Choroid plexus epithelial cell (primary cell): ENCODE measurements around the gene SCN5A.

Experiments
- DNase-seq: peaks from one replicate; pipeline ENCODE4 v3.0.0-alpha.2; 2010; ENCODE audit warnings: low read depth
- H3K4me3 ChIP-seq: 2 replicates; pipeline ENCODE4 v1.5.1; 2011; ENCODE audit warnings: low read depth, mild to moderate bottlenecking, control low read depth, low read length, moderate library complexity
- TF ChIP-seq, protein P1 (sequence below): conservative IDR thresholded peaks from 2 replicates; pipeline ENCODE4 v1.5.1; 2011; ENCODE audit warnings: low read depth, mild to moderate bottlenecking, control low read depth, inconsistent platforms, low read length, moderate library complexity

Gene SCN5A

DNA sequence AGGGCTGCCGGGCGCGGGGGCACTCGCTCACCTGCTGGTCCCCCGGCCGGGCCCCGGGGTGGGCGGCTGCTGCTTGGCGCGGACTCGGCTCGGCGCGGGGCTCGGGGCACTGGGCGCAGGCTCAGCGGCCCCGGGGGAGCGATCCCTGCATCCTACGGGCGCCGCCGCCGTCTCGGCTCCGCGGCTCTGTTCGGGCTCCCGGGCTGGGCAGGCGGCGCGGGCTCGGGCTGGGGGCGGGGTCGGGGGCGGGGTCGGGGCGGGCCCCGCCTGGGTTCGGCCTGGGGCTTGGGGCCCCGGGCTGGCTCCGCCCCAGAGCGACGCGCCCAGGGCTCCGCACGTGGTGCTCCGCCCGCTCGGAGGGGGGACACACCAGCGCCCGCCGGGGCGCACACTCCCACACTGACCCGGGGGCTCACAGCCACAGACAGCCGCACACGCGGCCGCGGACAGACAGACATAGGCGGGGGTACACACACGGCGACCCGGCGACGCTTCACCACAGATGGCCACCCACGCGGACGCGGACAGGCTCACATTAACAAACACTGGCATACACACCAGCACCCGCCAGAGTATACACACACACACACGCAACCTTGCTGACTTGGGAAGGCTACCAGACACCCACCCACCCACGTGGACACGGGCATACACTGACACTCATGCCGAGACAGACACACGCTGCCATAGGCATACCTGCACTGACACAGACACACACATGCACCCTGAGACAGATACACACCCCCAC, at the start of gene SCN5A:
SCN5A (minus strand) TSS at position 188 of the 748 bp plus-strand sequence. CDS start 16,380 bp downstream, outside the sequence.
- TF ChIP-seq, protein P1, sequence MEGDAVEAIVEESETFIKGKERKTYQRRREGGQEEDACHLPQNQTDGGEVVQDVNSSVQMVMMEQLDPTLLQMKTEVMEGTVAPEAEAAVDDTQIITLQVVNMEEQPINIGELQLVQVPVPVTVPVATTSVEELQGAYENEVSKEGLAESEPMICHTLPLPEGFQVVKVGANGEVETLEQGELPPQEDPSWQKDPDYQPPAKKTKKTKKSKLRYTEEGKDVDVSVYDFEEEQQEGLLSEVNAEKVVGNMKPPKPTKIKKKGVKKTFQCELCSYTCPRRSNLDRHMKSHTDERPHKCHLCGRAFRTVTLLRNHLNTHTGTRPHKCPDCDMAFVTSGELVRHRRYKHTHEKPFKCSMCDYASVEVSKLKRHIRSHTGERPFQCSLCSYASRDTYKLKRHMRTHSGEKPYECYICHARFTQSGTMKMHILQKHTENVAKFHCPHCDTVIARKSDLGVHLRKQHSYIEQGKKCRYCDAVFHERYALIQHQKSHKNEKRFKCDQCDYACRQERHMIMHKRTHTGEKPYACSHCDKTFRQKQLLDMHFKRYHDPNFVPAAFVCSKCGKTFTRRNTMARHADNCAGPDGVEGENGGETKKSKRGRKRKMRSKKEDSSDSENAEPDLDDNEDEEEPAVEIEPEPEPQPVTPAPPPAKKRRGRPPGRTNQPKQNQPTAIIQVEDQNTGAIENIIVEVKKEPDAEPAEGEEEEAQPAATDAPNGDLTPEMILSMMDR, result no peak
- peak within 1 kb of the TSS; percentile 47 for H3K4me3 ChIP-seq
- DNase-seq, result no peak

DNA sequence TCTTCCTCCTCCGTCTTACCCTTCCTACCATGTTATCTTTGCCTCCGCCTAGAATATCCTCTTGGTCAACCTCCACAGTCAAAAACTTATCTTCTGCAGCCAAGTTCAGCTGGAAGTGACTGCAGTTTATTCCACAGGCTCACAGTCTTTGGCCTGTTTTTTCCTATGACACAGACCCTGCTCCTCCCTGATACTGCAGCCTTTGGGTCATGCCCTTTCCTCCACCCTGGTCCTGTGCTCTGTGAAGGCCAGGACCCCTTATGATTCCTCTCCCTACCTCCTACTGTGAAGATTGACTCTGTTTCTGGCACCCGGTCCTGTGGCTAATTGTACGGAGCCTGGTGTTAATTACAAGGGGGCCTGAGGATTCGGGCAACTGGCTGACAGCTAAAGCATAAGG, 49.3 kb upstream of the SCN5A start:
- no peak overlapping the region for H3K4me3 ChIP-seq
- TF ChIP-seq, protein P1, result no peak
- no peak for DNase-seq

DNA sequence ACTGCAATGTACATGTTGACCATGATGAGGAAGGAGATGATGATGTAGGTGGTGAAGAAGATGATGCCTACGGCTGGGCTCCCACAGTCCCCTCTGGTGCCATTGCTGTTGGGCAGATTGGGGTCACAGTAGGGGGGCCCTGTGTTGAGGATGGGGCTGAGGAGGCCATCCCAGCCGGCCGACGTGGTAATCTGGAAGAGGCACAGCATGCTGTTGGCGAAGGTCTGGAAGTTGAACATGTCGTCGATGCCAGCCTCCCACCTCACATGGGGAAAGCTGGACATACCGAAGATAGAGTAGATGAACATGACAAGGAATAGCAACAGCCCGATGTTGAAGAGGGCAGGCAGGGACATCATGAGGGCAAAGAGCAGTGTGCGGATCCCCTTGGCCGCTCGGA, 48.6 kb upstream of the SCN5A start:
- H3K4me3 ChIP-seq, result no peak overlapping the region
- no peak for DNase-seq

DNA sequence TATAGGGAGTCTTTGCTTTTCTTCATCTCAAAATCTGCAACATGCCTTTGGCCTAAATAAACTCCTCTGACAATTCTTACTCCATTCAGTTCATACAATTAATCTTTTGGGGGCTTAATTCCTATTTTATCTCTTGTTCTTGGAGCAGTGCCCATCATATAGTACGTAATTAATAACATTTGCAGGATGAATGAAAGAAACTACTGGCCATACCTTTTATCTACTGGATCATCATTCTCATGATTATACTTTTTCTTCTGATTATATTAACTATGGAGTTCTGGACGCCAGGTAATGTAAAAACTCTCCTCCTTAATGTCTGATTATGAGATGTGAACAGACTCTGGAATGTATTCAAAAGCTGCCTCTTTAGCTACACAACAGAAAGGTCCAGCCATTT, 46.5 kb upstream of the SCN5A start:
- TF ChIP-seq, protein P1, result no peak
- no peak for DNase-seq
- H3K4me3 ChIP-seq, result no peak overlapping the region

More for the DNA sequence above, 48.6 kb upstream of the SCN5A start:
- TF ChIP-seq, protein P1, result no peak

DNA sequence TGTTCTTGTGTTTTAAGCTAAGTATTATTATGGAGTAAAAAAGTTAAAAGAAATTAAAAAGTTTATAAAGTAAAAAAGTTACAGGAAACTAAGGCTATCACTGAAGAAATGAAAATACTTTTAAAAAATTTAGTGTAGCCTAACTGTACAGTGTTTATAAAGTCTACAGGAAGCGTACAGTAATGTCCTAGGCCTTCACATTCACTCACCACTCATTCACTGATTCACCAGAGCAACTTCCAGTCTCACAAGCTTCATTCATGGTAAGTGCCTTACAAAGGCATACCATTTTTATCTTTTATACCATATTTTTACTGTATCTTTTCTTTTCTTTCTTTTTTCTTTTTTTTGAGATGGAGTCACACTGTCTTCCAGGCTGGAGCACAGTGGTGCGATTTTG, 40.7 kb upstream of the SCN5A start:
- no peak for DNase-seq
- TF ChIP-seq, protein P1, result no peak
- no peak overlapping the region for H3K4me3 ChIP-seq

DNA sequence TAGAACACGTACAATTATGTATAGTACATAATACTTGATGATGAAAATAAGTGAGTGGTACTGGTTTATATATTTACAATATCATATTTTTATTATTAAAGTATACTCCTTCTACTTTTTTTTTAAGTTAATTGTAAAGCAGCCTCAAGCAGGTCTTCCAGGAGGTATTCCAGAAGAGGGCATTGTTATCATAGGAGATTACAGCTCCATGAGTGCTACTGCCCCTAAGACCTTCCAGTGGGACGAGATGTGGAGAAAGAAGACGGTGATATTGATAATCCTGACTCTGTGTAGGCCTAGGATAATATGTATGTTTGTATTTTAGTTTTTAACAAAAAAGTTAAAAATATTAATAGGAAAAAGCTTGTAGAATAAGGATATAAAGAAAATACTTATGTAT, 40.3 kb upstream of the SCN5A start:
- TF ChIP-seq, protein P1, result no peak
- no peak overlapping the region for H3K4me3 ChIP-seq
- no peak for DNase-seq

DNA sequence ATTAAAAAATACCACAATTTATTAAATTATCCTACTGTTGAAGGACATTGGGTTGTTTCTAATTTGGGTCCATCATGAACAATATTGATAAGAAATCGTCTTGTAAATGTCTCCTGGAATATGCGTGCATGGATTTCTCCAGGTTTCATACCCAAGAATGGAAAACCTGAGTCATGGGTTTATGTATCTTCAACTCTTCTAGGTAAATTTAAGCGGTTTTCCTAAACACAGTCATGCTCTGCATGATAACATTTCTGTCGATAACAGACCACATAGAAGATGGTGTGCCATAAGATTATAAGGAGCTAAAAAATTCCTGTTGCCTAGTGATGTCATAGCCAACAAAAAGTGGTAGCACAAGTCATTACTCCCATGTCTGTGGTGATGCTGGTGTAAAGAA, 39.9 kb upstream of the SCN5A start:
- H3K4me3 ChIP-seq, result no peak overlapping the region
- DNase-seq, result no peak
- TF ChIP-seq, protein P1, result no peak
